Right ventricle myocardium superior (tissue), 1 donor: ENCODE measurements around the gene FA2H. TPM values are rescaled to one million over a fixed set of nuclear protein-coding genes. Genes with fewer than 3 reads are reported as not detected.
"Not testable (repeated sequence)": the region's sequence is repeated elsewhere in the genome, so short reads cannot be mapped to it uniquely, and the experiment has no call there.

Experiments
- ATAC-seq: fragments of 200-7000 bp; cut with Tn5 transposase; one replicate; pipeline ENCODE4 v1.9.1; 2020; ENCODE audit warnings: mild to moderate bottlenecking; ENCODE audit not compliant: poor library complexity
- DNase-seq: peaks from one replicate; pipeline ENCODE4 v3.0.0-alpha.2; 2020
- intact Hi-C: fragments of 100-400 bp; cut with DNase I; formaldehyde crosslinking; loops from one replicate; pipeline ENCODE4 v1.11.2; 2022
- total RNA-seq: library from RNA; stranded (reverse); fragmentation: NEBNext Ultra II Directional; extraction: Animal tissue kit (Norgen Biotek cat#: 25700); gene quantifications from one replicate; pipeline ENCODE4 v1.2.1, GENCODE V29; 2021
- donor health status: DM: no; HTN: yes; CAD: no; lungs with severe emphysema.

FA2H gene
- total RNA-seq, 1 donor from 2014 or later: 0.16 TPM

DNA sequence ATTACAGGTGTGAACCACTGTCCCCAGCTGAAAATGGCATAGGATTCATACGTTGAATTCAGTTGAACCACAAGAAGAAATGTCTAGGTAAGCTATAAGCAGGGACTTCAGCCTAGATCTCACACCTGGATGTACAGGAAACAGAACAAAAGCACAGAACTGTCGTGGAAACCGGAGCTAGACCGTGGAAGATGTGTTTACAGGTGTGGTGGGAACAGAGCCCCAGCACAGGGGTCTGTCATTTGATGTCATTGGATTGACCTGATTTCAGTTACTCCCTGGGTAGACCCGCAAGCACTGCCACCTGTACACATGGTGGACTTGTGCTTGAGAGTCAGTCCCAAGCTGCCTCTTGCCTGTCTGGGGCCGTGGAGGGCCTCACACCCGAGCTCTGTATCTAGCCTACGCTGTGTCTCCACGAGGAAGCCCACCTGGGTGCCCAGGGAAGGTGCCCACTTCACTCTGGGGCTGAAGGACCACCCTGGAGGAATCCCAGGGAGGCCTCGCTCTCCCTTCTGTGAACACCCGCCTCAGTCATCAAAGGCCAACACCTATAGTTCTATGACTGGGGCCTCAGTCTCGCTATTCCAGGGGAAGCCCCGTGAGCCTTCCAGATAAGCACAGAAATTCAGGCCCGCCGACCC, 41.8 kb downstream of the FA2H start:
- DNase-seq (no peak), ATAC-seq (no peak)
- intact Hi-C loops: no loop called here

DNA sequence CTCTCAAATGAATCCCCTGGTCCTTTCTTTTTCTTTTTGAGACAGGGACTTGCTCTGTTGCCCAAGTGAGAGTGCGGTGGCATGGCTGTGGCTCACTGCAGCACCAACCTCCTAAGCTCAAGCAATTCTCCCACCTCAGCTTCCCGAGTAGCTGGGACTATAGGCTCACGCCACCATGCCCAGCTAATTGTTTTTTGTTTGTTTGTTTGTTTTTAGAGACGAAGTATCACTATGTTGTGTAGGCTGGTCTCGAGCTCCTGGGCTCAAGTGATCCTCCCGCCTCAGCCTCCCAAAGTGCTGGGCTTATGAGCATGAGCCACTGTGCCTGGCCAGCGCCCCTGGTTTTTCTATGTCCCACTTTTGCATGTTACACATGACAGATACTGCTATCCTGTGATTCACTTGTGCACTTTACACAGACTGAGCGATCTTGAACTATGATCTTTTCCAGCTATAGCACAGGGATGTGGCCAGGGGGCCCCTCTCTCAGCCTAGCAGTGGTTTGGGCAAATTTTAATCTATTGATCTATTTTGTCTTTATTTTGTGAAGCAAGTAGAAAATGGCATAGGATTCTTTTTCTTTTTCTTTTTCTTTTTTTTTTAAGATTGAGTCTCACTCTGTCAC, 42.7 kb downstream of the FA2H start:
- no peak for ATAC-seq
- intact Hi-C loops: no loop called here

GRCh38 chr16:74729783-74730683, 44.6 kb downstream of the FA2H start:
- ATAC-seq: no peak
- intact Hi-C loops: no loop called here
- DNase-seq: no peak

More for the DNA sequence above, 42.7 kb downstream of the FA2H start:
- DNase-seq: no peak

DNA sequence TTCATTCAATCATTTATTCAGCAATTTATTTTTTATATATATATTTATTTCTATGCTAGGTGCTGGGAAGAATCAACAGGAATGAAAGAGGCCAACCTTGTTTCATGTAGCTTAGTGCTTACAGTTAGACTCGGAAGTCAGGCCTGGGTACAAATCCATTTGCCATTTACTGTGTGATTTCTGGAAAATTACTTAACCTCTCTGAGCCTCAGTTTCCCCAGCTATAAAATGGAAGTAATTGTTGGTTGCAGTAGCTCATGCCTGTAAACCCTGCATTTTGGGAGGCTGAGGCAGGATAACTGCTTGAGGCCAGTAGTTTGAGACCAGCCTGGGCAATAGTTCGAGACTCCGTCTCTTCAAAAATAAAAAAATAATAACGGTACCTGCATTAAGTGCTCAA, 46.7 kb downstream of the FA2H start:
- intact Hi-C loops: no loop called here
- DNase-seq: no peak

GRCh38 chr16:74726716-74727115, 47.9 kb downstream of the FA2H start:
- intact Hi-C loops: no loop called here
- DNase-seq: no peak
- no peak for ATAC-seq

More for the DNA sequence above, 46.7 kb downstream of the FA2H start:
- no peak for ATAC-seq

GRCh38 chr16:74725651-74726455, 48.8 kb downstream of the FA2H start:
- intact Hi-C loops: no loop called here

GRCh38 chr16:74724820-74725549, 49.6 kb downstream of the FA2H start:
- DNase-seq (no peak), ATAC-seq (no peak)
- intact Hi-C loops: no loop called here

More at GRCh38 chr16:74725651-74726455, 48.8 kb downstream of the FA2H start:
- DNase-seq (no peak), ATAC-seq (no peak)

DNA sequence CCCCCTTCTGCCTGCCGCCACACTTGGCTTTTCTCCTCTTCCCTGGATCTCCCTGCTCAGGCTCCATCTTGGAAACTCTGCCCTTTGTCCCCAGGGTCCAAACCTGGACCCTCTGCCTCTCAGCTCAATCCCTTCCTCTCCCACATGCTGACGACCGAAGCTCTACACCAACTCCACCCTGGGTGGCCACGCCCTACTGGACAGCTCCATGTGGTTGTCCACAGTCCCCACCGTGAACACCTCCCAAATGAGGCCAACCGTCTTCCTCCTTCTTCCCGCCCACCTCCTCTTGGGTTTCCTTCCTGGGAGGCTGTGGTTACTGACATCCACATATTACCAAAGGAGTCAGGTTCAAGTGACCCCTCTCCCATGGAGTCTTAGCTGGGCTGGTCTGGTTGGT, 51.4 kb downstream of the FA2H start:
- no peak for DNase-seq
- no peak for ATAC-seq
- intact Hi-C loops: no loop called here

DNA sequence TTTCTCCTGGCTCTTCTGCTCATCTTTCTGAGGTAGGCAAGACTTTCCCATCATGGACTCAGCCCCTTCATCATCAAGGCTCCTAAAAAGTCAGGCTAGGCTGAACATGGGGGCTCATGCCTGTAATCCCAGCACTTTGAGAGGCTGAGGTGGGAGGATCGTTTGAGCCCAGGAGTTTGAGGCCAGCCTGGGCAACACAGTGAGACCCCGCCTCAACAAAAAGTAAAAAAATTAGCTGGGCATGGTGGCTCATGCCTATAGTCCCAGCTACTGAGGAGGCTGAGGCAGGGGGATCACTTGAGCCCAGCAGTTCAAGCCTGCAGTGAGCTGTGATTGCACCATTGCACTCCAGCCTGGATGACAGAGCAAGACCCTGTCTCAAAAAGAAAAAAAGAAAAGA, 52.5 kb downstream of the FA2H start:
- ATAC-seq, DNase-seq, intact Hi-C loops: not testable (repeated sequence)

GRCh38 chr16:74721716-74722115, 52.9 kb downstream of the FA2H start:
- DNase-seq (no peak), ATAC-seq (no peak)
- intact Hi-C loops: no loop called here

DNA sequence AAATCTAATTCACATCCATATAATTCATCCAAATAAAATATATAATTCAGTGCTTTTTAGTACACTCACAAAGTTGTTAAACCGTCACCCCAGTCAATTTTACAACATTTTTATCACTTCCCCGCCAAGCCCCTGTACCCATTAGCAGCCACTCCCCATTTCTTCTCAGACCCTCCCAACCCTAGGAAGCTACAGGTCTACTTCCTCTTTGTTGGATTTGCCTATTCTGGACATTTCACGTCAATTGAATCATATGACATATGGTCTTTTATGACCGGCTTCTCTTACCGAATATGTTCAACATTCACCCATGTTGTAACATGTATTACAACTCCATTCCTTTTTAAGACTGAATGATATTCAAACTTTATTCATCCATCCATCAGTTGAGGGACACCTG, 54.0 kb downstream of the FA2H start:
- ATAC-seq (no peak), DNase-seq (no peak)
- intact Hi-C loops: no loop called here

DNA sequence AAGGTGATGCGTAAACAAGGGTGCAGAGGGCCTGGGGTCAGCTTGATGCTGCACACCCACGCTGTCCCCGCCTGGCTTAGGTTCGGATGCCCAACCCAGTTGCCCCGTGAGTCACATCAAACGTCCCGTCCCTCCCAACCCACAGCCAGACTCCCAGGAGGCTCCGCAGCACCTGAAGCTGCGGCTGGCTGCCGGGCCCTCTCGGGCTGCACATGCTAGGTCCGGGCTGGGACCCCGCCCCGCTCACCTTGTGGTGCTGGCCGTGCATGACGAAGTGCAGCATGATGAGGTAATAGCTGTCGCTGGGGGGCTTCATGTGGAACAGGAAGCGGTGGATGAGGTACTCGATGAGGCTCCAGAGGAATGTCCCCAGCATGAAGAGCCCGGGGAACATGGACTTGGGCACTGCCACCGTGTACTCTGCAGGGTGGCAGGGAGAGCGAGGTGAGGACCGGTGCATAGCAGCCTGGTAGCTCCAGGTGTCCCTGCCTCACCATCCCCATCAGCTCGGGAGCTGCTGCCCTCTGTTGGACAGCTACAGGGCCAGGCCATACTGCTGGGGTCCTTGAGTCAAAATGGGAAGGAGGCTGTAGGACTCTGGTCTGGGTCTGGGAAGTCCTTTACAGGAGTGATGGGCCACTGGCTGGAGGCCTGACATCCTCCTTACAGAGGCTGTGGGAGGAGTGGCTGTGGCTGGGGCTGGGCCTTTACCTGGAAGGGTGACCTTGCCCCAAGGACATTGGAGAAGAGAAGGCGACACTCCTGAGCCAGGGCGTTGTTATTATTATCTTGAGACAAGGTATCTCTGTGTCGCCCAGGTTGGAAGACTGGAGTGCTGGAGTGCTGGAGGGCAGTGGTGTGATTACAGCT, 55.6 kb downstream of the FA2H start:
- ATAC-seq (no peak), DNase-seq (no peak)
- intact Hi-C loops: no loop called here

DNA sequence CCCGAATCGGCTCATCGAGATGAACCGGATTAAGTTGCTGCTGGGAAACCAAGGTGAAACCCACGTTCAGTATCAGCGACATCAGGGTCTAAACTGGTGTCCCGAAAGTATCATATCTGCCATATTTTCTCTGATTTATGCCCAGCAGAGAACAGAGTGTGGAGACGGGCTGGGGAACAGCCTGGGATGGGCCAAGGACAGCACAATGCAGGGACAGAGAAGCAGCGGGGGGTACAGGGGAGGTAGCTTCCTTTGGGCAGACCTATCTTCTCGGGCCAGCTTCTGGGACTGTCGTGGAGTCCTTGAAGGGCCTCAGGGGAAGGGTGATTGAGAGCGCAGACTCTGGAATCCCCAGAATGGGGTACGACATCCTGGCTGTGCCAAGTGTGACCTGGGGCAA, 56.5 kb downstream of the FA2H start:
- ATAC-seq (no peak), DNase-seq (no peak)
- intact Hi-C loops: no loop called here

DNA sequence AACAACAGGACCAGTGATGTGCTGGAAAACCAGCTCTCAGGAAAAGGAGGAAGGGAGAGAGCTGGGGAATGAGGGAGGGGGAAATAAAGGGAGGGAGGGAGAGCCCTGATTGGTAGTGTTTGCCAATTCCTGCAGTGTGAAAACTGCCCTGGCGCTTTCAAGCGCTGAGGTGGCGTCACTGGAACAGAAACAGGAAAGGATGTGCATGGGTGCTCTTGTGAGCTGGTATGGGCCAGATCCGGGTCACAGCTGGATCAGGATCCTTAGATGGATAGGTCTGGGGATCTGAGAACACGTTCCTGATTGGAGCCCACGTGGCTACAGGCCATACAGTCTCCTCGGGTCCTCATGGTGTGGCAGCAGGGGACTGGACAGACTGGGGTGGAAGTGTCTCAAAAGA, 57.3 kb downstream of the FA2H start:
- ATAC-seq: no peak
- intact Hi-C loops: no loop called here
- no peak for DNase-seq

- intact Hi-C loops: no loop called here
- no peak for DNase-seq
- no peak for ATAC-seq
Observed at GRCh38 chr16:74716355-74716754, 58.3 kb downstream of the FA2H start.

DNA sequence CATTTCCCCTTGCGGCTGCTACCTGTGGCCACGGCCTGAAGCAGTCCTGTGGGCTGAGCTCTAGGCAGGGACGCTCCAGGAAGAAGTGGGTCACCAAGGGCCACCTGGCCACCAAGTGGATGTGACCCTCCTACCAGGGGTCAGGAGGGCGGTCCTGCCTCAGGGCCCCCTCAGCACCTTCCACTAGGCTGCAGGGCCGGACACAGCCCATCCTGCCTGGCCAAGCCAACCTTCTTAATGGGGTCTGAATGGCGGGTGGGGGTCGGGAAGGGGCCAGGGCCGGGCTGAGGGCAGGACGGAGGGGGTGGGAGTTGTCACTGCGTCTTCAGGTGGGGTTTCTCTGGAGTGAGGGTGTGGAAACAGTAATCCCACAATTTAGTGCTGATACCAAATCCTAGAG, 60.7 kb downstream of the FA2H start:
- ATAC-seq (no peak), DNase-seq (no peak)
- intact Hi-C loops: no loop called here

DNA sequence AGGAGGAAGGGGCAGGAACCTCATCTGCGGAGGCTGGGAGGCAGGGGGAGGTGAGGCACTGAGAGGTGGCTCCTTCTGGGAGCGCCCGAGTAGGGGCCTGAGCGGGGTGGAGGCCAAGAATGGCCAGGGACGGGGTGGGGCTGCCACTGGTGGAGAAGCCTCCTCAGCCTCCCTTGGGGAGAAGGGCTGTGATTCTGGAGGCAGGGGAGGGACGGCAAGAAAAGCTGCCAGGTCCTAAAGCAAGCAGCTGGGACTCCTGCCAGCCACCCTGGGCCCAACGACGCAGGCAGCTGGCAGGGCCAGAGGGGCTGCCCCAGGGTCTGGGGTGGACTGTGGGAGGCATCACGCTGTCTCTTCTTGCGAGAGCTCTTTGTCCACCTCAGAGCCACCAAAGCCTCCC, 61.3 kb downstream of the FA2H start:
- DNase-seq (no peak), ATAC-seq (no peak)
- intact Hi-C loops: no loop called here
